ENCODE data around the gene COG6.

Gene COG6

GRCh38 chr13:39766464-39767158 is 111.1 kb downstream of the COG6 start:
- Mint-ChIP-seq H3K4me3 (no peak overlapping the region), H3K9me3 (peaks cover 7% of the 10 kb centered on the region), H3K27me3 (ENCODE audit: low read depth, poor library complexity) (peaks cover 3% of the 10 kb centered on the region), H3K36me3 (ENCODE audit: low read depth) (peaks cover 3% of the 10 kb centered on the region), H3K27ac (no peak overlapping the region), H3K4me1 (peaks cover 5% of the 10 kb centered on the region)
- DNase-seq = no peak
- TF ChIP-seq CTCF (IDR thresholded peaks at IDR 0.05) = no peak

GRCh38 chr13:39767791-39768517 is 112.5 kb downstream of the COG6 start:
- peaks cover 7% of the 10 kb centered on the region for H3K9me3 Mint-ChIP-seq
- H3K4me1 Mint-ChIP-seq = peaks cover 5% of the 10 kb centered on the region
- no peak for DNase-seq
- no peak for TF ChIP-seq CTCF (IDR thresholded peaks at IDR 0.05)
- no peak overlapping the region for H3K4me3 Mint-ChIP-seq
- H3K36me3 Mint-ChIP-seq (ENCODE audit: low read depth) = peaks cover 3% of the 10 kb centered on the region
- no peak overlapping the region for H3K27ac Mint-ChIP-seq
- H3K27me3 Mint-ChIP-seq (ENCODE audit: low read depth, poor library complexity) = peaks cover 7% of the 10 kb centered on the region

- no peak overlapping the region for H3K27ac Mint-ChIP-seq
- peaks cover 7% of the 10 kb centered on the region for H3K27me3 Mint-ChIP-seq (ENCODE audit: low read depth, poor library complexity)
- TF ChIP-seq CTCF (IDR thresholded peaks at IDR 0.05) = no peak
- peaks cover 7% of the 10 kb centered on the region for H3K9me3 Mint-ChIP-seq
- H3K36me3 Mint-ChIP-seq (ENCODE audit: low read depth) = peaks cover 3% of the 10 kb centered on the region
- no peak overlapping the region for H3K4me3 Mint-ChIP-seq
- no peak for DNase-seq
- H3K4me1 Mint-ChIP-seq = peaks cover 5% of the 10 kb centered on the region
Measured at GRCh38 chr13:39768962-39769361, 113.5 kb downstream of the COG6 start.

- H3K36me3 Mint-ChIP-seq (ENCODE audit: low read depth) = peaks cover 3% of the 10 kb centered on the region
- DNase-seq = no peak
- no peak overlapping the region for H3K4me3 Mint-ChIP-seq
- no peak overlapping the region for H3K27ac Mint-ChIP-seq
- H3K4me1 Mint-ChIP-seq = peaks cover 5% of the 10 kb centered on the region
- TF ChIP-seq CTCF (IDR thresholded peaks at IDR 0.05) = no peak
- peaks cover 7% of the 10 kb centered on the region for H3K27me3 Mint-ChIP-seq (ENCODE audit: low read depth, poor library complexity)
- H3K9me3 Mint-ChIP-seq = peaks cover 7% of the 10 kb centered on the region
Measured at GRCh38 chr13:39770221-39771090, 115.0 kb downstream of the COG6 start.

GRCh38 chr13:39773833-39774232 is 118.4 kb downstream of the COG6 start:
- Mint-ChIP-seq H3K36me3 (ENCODE audit: low read depth) (peaks cover 3% of the 10 kb centered on the region), H3K9me3 (peaks cover 16% of the 10 kb centered on the region), H3K4me3 (no peak overlapping the region), H3K27me3 (ENCODE audit: low read depth, poor library complexity) (peaks cover 4% of the 10 kb centered on the region), H3K4me1 (no peaks in the 10 kb centered on the region), H3K27ac (no peak overlapping the region)
- no peak for DNase-seq
- no peak for TF ChIP-seq CTCF (IDR thresholded peaks at IDR 0.05)
